ENCODE data around the gene CREG1. TPM values are rescaled to one million over a fixed set of nuclear protein-coding genes. Genes with fewer than 3 reads are reported as not detected.

CREG1 gene
- total and polyA plus RNA-seq, 2 of the 8 experiments (the other 6 are each of a cell fraction or from before 2014, with no cell fraction given) = 29.8 to 30.1 TPM

DNA sequence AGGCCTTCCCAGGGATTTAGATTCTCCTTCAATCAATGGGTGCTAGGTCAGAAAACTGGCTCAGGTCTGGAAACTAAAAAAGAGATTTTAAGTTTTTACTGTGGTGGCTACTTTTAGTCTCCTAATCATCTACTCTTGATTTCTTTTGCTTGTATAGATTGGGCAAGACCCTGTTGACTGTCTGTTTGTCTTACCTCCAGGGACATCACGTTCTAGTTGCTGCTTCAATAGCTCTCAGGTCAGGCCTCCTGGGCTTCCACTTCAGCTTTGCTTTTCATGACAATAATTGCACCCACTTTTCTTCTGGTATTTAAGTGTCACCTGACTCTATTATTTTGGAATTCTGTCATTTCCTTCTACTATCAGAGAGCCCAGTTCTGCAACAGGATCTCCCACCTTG, 28.5 kb upstream of the CREG1 start (continued):
- no peak for TF ChIP-seq CHD7 (IDR thresholded peaks at IDR 0.05; ENCODE audit: insufficient replicate concordance, low read length)
- no peak for TF ChIP-seq KDM4A (IDR thresholded peaks at IDR 0.05; ENCODE audit: low read depth, low read length, severe bottlenecking)
- no peak for TF ChIP-seq CHD2 (IDR thresholded peaks at IDR 0.05; ENCODE audit: low read length)

Data from H1 (cell line).